ENCODE data around the gene TMEM143. TPM values are rescaled to one million over a fixed set of nuclear protein-coding genes. Genes with fewer than 3 reads are reported as not detected.

Gene TMEM143
- 10 to 100 TPM; 17.1 to 19.4 TPM for total RNA-seq

GRCh38 chr19:48363810-48364597 lies at the start of gene TMEM143, which contains the start of gene SYNGR4:
Gene TMEM143, minus strand, starts transcription at chr19:48363940. Its CDS starts 20 bp downstream, at chr19:48363920.
Gene SYNGR4, plus strand, starts transcription at chr19:48364367. Its CDS starts 1,476 bp downstream, at chr19:48365843.
- ChIA-PET POLR2A (interaction anchor here (0.6 to 2.4 kb wide), 11 partner anchors 11 to 245 kb away, joined by 3 to 15 read pairs (median 5); partner anchors contain the start of gene KDELR1), CTCF (interaction anchor here (0.6 to 3.5 kb wide), 14 partner anchors 9 to 245 kb away, joined by 3 to 43 read pairs (median 5); partner anchors contain the start of genes GRWD1 and KDELR1)
- DNase-seq = peak; percentile 99
- Mint-ChIP-seq H3K27ac (peak within 1 kb of the TSS; percentile 97), H3K4me1 (ENCODE audit: low read depth) (peaks cover 21% of the 10 kb centered on the region), H3K9me3 (ENCODE audit: insufficient read depth) (no peaks in the 10 kb centered on the region), H3K36me3 (ENCODE audit: low read depth) (peaks cover 7% of the 10 kb centered on the region), H3K27me3 (ENCODE audit: low read depth) (no peaks in the 10 kb centered on the region), H3K4me3 (peak within 1 kb of the TSS; percentile 86)
- ATAC-seq = peak; percentile 94

- ChIA-PET CTCF (interaction anchor here (1.9 kb wide), 1 partner anchor 15 kb away, joined by 14 read pairs; the partner anchor contains the start of gene KDELR1), POLR2A (interaction anchor here (0.5 to 1.2 kb wide), 2 partner anchors 11 to 12 kb away, joined by 3 to 6 read pairs; no protein-coding TSS in a partner anchor)
- Mint-ChIP-seq H3K4me3 (no peak overlapping the region), H3K4me1 (ENCODE audit: low read depth) (peaks cover 17% of the 10 kb centered on the region), H3K9me3 (ENCODE audit: insufficient read depth) (no peaks in the 10 kb centered on the region), H3K27me3 (ENCODE audit: low read depth) (peaks cover 13% of the 10 kb centered on the region), H3K36me3 (ENCODE audit: low read depth) (no peaks in the 10 kb centered on the region), H3K27ac (no peak overlapping the region)
- DNase-seq = no peak
- no peak for ATAC-seq
These were observed 42.1 kb upstream of the TMEM143 start for GRCh38 chr19:48405850-48406249.

- Mint-ChIP-seq H3K27ac (no peak overlapping the region), H3K4me3 (no peak overlapping the region), H3K4me1 (ENCODE audit: low read depth) (peaks cover 22% of the 10 kb centered on the region), H3K36me3 (ENCODE audit: low read depth) (no peaks in the 10 kb centered on the region), H3K9me3 (ENCODE audit: insufficient read depth) (no peaks in the 10 kb centered on the region), H3K27me3 (ENCODE audit: low read depth) (peaks cover 13% of the 10 kb centered on the region)
- POLR2A ChIA-PET = interaction anchor here (1.2 kb wide), 1 partner anchor 12 kb away, joined by 6 read pairs; no protein-coding TSS in a partner anchor
- ATAC-seq = no peak
- CTCF ChIA-PET = interaction anchor here (1.4 to 1.9 kb wide), 2 partner anchors 14 to 90 kb away, joined by 3 to 14 read pairs; partner anchors contain the start of gene KDELR1
- no peak for DNase-seq
These were observed 41.4 kb upstream of the TMEM143 start for GRCh38 chr19:48405010-48405659.

GRCh38 chr19:48403606-48404005 lies 39.9 kb upstream of the TMEM143 start:
- peak; percentile 83 for DNase-seq
- H3K9me3 Mint-ChIP-seq (ENCODE audit: insufficient read depth) = no peaks in the 10 kb centered on the region
- peaks cover 34% of the 10 kb centered on the region for H3K4me1 Mint-ChIP-seq (ENCODE audit: low read depth)
- peak; percentile 76 for ATAC-seq
- no peak overlapping the region for H3K4me3 Mint-ChIP-seq
- H3K27ac Mint-ChIP-seq = peak overlapping the region; percentile 78
- ChIA-PET CTCF (interaction anchor here (1.4 to 4.6 kb wide), 4 partner anchors 11 to 89 kb away, joined by 3 to 39 read pairs (median 9); partner anchors contain the start of genes KDELR1, SYNGR4 and TMEM143), POLR2A (interaction anchor here (1.4 kb wide), 1 partner anchor 82 kb away, joined by 6 read pairs; a partner anchor contains a TSS)
- H3K27me3 Mint-ChIP-seq (ENCODE audit: low read depth) = peaks cover 12% of the 10 kb centered on the region
- H3K36me3 Mint-ChIP-seq (ENCODE audit: low read depth) = no peaks in the 10 kb centered on the region

- no peaks in the 10 kb centered on the region for H3K9me3 Mint-ChIP-seq (ENCODE audit: insufficient read depth)
- ChIA-PET POLR2A (no interaction called here), CTCF (interaction anchor here (1.6 to 4.6 kb wide), 2 partner anchors 10 to 67 kb away, joined by 3 to 39 read pairs; partner anchors contain the start of gene KDELR1)
- peaks cover 20% of the 10 kb centered on the region for H3K27me3 Mint-ChIP-seq (ENCODE audit: low read depth)
- no peaks in the 10 kb centered on the region for H3K36me3 Mint-ChIP-seq (ENCODE audit: low read depth)
- H3K4me3 Mint-ChIP-seq = no peak overlapping the region
- ATAC-seq (no peak), DNase-seq (no peak)
- H3K4me1 Mint-ChIP-seq (ENCODE audit: low read depth) = peaks cover 44% of the 10 kb centered on the region
- H3K27ac Mint-ChIP-seq = no peak overlapping the region
These were observed 37.5 kb upstream of the TMEM143 start for GRCh38 chr19:48401287-48401686.

GRCh38 chr19:48400018-48400742 lies 36.4 kb upstream of the TMEM143 start:
- ChIA-PET POLR2A (no interaction called here), CTCF (interaction anchor here (1.6 to 4.6 kb wide), 2 partner anchors 9 to 66 kb away, joined by 3 to 39 read pairs; partner anchors contain the start of gene KDELR1)
- no peak overlapping the region for H3K4me3 Mint-ChIP-seq
- no peak overlapping the region for H3K27ac Mint-ChIP-seq
- peaks cover 29% of the 10 kb centered on the region for H3K27me3 Mint-ChIP-seq (ENCODE audit: low read depth)
- H3K4me1 Mint-ChIP-seq (ENCODE audit: low read depth) = peaks cover 45% of the 10 kb centered on the region
- no peaks in the 10 kb centered on the region for H3K36me3 Mint-ChIP-seq (ENCODE audit: low read depth)
- ATAC-seq (peak; percentile 14), DNase-seq (no peak)
- H3K9me3 Mint-ChIP-seq (ENCODE audit: insufficient read depth) = no peaks in the 10 kb centered on the region

- H3K27ac Mint-ChIP-seq = peak overlapping the region; percentile 44
- H3K4me3 Mint-ChIP-seq = peak overlapping the region; percentile 50
- ATAC-seq = peak; percentile 66
- H3K36me3 Mint-ChIP-seq (ENCODE audit: low read depth) = no peaks in the 10 kb centered on the region
- H3K4me1 Mint-ChIP-seq (ENCODE audit: low read depth) = peaks cover 46% of the 10 kb centered on the region
- CTCF ChIA-PET = no interaction called here
- POLR2A ChIA-PET = no interaction called here
- H3K9me3 Mint-ChIP-seq (ENCODE audit: insufficient read depth) = no peaks in the 10 kb centered on the region
- DNase-seq = peak; percentile 91
- peaks cover 44% of the 10 kb centered on the region for H3K27me3 Mint-ChIP-seq (ENCODE audit: low read depth)
These were observed 34.9 kb upstream of the TMEM143 start for GRCh38 chr19:48398375-48399235.

GRCh38 chr19:48398102-48398374 lies 34.3 kb upstream of the TMEM143 start:
- no peak for DNase-seq
- Mint-ChIP-seq H3K4me3 (peak overlapping the region; percentile 84), H3K9me3 (ENCODE audit: insufficient read depth) (no peaks in the 10 kb centered on the region), H3K36me3 (ENCODE audit: low read depth) (no peaks in the 10 kb centered on the region), H3K4me1 (ENCODE audit: low read depth) (peaks cover 41% of the 10 kb centered on the region), H3K27ac (peak overlapping the region; percentile 86), H3K27me3 (ENCODE audit: low read depth) (peaks cover 48% of the 10 kb centered on the region)
- ChIA-PET POLR2A (no interaction called here), CTCF (no interaction called here)
- no peak for ATAC-seq

- Mint-ChIP-seq H3K4me3 (peak overlapping the region; percentile 84), H3K4me1 (ENCODE audit: low read depth) (peaks cover 43% of the 10 kb centered on the region), H3K27me3 (ENCODE audit: low read depth) (peaks cover 52% of the 10 kb centered on the region), H3K36me3 (ENCODE audit: low read depth) (no peaks in the 10 kb centered on the region), H3K27ac (peak overlapping the region; percentile 86), H3K9me3 (ENCODE audit: insufficient read depth) (no peaks in the 10 kb centered on the region)
- CTCF ChIA-PET = no interaction called here
- ATAC-seq (no peak), DNase-seq (no peak)
- POLR2A ChIA-PET = no interaction called here
These were observed 33.7 kb upstream of the TMEM143 start for GRCh38 chr19:48397263-48398101.

GRCh38 chr19:48396824-48397176 lies 33.1 kb upstream of the TMEM143 start:
- DNase-seq (no peak), ATAC-seq (no peak)
- peaks cover 41% of the 10 kb centered on the region for H3K4me1 Mint-ChIP-seq (ENCODE audit: low read depth)
- POLR2A ChIA-PET = no interaction called here
- no peaks in the 10 kb centered on the region for H3K9me3 Mint-ChIP-seq (ENCODE audit: insufficient read depth)
- H3K4me3 Mint-ChIP-seq = no peak overlapping the region
- peaks cover 54% of the 10 kb centered on the region for H3K27me3 Mint-ChIP-seq (ENCODE audit: low read depth)
- H3K36me3 Mint-ChIP-seq (ENCODE audit: low read depth) = no peaks in the 10 kb centered on the region
- H3K27ac Mint-ChIP-seq = no peak overlapping the region
- CTCF ChIA-PET = no interaction called here

Measured in activated CD8-positive, alpha-beta T cell treated with anti-CD3 and anti-CD28 coated beads, Interleukin-2, amount 10 ng/mL, durations not matched to agents 7 days and 5 days (primary cell).